ENCODE data around the gene DSE.

Gene DSE

DNA sequence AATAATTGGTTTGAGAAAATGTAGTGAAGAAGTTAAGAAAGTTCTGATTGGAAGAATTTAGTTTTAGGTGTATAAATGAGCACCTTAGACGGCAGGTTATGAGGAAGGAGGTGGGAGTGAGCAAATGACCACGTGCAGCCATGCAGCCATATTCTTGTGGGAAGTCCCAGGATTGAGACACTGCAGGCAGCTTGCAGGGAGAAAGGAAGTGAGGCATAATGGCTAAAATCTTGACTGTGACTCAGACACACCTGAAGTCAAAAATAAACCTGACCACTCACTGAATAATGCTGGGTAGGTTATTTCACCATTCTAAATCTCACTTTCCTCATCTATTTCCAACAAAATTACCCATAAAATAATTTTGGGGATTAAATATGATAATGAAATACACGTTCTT is 16.6 kb downstream of the DSE start:
- DNase-seq (ENCODE audit: low read depth in 3 of 3) = no peak

DNA sequence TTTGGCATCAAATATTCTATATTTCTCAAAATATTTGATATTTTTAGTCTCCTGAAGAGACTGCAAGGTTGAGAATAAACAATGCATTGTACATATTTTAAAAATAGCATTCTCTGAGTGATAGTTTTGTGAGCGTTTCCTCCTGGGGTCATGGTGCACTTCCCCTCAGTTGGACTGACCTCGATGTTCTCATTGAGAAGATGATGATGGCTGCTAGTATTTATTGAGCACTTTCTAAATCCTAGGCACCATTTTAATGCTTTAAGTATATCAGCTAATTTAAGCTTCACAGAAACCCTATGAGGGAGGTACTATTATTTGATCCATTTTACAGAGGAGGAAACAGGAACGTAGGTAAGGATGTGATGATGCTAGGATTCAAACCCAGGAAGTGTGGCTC is 18.2 kb downstream of the DSE start:
- no peak for DNase-seq (ENCODE audit: low read depth in 3 of 3)

DNA sequence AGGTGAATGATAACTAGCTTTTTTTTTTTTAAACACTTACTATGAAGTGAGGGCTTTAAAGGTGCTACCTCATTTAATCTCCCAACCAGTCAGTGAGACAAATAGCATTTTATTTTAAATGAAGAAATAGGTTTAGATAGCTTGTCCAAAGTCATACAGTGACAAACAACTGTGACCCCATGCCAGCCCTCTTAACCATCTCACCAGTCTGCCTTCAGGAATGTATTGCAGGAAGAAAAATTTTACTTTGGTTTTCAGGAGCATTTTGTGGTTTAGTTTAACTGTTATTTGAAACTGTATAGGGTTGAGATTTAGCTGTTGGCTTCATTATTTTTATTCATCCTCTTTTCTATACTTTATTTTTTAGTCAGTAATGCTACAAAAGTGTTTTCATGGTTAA is 18.6 kb downstream of the DSE start:
- DNase-seq (ENCODE audit: low read depth in 3 of 3) = no peak

GRCh38 chr6:116390581-116390980 is 19.8 kb downstream of the DSE start:
- DNase-seq (ENCODE audit: low read depth in 3 of 3) = no peak

- DNase-seq (ENCODE audit: low read depth in 3 of 3) = no peak
Measured at GRCh38 chr6:116392132-116393013, 21.6 kb downstream of the DSE start.

GRCh38 chr6:116393430-116393829 is 22.7 kb downstream of the DSE start:
- DNase-seq (ENCODE audit: low read depth in 3 of 3) = no peak

GRCh38 chr6:116395647-116396046 is 24.9 kb downstream of the DSE start:
- no peak for DNase-seq (ENCODE audit: low read depth in 3 of 3)

GRCh38 chr6:116396441-116396840 is 25.7 kb downstream of the DSE start:
- no peak for DNase-seq (ENCODE audit: low read depth in 3 of 3)

DNA sequence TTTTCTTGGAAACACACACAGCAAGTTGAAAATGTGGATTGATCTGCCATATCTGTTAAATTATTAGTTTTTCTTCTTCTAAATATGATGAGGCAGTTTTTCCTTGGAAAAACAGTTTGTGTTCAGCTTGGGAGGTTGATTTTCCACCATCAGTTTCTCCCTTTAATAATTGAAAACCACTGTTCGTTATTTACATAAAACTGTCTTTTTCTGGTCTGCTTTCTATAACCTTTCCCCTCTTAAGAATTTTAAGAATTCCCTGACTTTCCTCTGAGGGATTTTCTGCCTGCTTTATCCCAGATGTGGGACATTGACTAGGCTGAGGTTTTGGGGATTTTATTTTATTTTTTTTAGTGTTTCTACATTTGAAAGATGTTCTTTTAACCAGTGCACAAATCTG is 27.2 kb downstream of the DSE start:
- DNase-seq (ENCODE audit: low read depth in 3 of 3) = no peak

- DNase-seq (ENCODE audit: low read depth in 3 of 3) = no peak
Measured at GRCh38 chr6:116398316-116399010, 27.7 kb downstream of the DSE start.

- no peak for DNase-seq (ENCODE audit: low read depth in 3 of 3)
Measured at GRCh38 chr6:116399287-116399686, 28.5 kb downstream of the DSE start.

GRCh38 chr6:116400328-116400727 is 29.6 kb downstream of the DSE start:
- DNase-seq (ENCODE audit: low read depth in 3 of 3) = no peak

DNA sequence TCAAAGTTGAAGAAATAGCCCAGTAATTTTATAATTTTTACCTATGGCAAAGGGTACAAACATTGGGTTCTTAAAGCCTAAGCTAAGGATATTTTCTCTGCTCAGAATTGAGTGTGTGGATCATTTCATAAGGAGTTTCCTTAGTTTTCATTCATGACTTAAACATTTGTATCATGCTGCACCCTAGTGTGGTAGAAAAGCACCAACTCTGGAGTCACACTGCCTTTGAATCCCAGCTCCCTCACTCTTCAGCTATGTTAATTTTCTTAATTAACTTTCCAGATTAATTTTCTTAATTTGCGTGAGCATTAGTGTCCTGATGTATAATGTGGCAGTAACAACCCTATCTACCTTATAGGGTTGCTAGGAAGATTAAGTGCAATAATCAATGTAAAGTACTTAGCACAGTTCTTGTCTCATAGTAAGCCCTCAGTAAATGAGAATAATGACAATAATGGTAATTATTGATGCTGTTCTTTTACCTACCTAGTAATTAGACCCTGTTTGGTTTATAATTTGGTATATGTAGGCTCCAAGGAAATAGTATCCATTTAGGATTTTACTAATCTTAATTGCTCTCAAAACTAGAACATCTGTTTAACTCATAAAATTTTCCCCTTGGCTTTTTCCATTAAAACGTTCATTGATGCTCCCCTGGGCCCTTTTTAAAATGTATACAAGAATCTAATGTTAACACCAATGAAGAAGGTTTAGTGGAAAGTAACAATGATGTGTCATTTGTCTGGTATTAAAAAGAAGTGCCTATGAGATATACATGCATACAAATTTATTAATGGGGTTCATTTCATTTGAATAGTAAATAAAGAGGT is 31.6 kb downstream of the DSE start:
- DNase-seq (ENCODE audit: low read depth in 3 of 3) = no peak

GRCh38 chr6:116403205-116403604 is 32.5 kb downstream of the DSE start:
- DNase-seq (ENCODE audit: low read depth in 3 of 3) = no peak

GRCh38 chr6:116404696-116405095 is 33.9 kb downstream of the DSE start:
- DNase-seq (ENCODE audit: low read depth in 3 of 3) = no peak

- DNase-seq (ENCODE audit: low read depth in 3 of 3) = no peak
Measured at GRCh38 chr6:116405138-116405537, 34.4 kb downstream of the DSE start.

DNA sequence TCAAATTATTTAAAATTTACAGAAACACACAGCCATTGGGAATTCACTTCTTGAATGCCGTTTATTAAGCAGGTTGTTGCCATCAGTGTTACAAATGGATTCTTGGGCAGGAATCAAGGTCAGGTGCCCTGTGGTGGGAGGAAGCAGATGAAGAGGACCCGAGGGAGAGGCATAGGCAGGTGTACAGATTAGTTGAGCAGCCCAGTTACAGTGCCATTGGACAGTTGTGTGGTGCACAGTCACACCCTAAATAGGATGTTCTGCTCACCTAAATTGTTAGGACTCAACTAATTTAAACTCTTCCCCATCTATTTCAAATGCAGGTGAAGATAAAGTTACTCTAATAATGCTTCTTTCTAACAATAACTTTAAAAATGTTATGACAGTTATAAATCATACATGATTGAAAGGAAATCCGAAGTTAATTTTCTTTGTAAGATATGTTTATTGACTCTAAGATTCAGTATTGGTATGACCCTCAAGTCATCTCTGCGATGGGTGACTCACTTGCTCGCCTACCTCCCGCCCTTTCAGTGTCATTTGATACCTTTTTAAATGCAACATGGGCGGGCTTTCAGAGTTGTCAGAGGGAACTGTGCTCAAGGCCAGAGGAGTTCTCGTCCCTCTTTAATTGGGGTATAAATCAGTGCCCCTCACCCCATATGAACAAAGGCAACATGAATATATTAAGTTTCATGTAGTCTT is 35.1 kb downstream of the DSE start:
- DNase-seq (ENCODE audit: low read depth in 3 of 3) = no peak

GRCh38 chr6:116406678-116407345 is 36.1 kb downstream of the DSE start:
- no peak for DNase-seq (ENCODE audit: low read depth in 3 of 3)

DNA sequence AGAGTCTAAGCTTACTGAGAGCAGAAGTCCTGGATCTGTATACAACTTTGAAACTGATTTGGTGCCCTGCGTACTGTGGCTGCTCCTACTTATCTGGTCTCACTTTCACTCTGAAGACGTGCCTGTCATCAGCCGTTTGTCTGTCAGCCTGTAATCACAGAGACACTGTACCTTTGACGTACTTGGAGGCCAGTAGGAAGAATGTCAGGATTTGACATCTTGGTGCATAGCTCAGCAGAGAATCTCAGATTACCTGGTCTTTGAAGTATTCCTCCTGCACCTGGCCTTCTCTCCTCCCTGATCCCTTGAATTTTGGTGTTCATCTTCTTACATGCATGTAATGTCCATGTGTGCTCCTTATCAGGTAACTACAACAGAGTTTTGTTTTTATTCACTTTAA is 37.7 kb downstream of the DSE start:
- no peak for DNase-seq (ENCODE audit: low read depth in 3 of 3)

- DNase-seq (ENCODE audit: low read depth in 3 of 3) = no peak
Measured at GRCh38 chr6:116409756-116410155, 39.0 kb downstream of the DSE start.

DNA sequence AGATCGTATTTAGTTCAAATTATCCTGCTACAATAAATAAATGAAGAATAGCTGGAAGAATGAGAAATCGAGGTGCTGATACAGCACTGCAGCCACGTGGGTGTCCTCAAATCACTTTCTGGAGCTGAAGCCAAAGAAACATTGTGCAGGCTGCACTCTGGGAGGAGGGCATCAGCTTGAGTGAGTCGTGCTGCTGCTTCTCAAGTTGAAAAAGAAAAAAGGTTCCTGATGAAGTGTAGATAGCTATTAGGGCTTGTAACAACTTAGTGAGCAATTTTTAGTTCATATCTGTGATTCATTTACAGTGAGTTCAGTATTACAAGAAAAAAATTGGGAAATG is 40.5 kb downstream of the DSE start:
- DNase-seq (ENCODE audit: low read depth in 3 of 3) = no peak

Data from stimulated activated CD4-positive, alpha-beta T cell treated with anti-CD3 and anti-CD28 coated beads, TNF-alpha, amount 100 ng/mL, for 4 hours (primary cell).